ENCODE measurements around the gene IL1RL2. TPM values are rescaled to one million over a fixed set of nuclear protein-coding genes. Genes with fewer than 3 reads are reported as not detected.
A peak's percentile ranks its signal among the peaks of the same experiment; 100 is the strongest.

The IL1RL2 gene
- total RNA-seq, 4 donors from 2014 or later = 0.35 to 0.49 TPM; not detected in 2

DNA sequence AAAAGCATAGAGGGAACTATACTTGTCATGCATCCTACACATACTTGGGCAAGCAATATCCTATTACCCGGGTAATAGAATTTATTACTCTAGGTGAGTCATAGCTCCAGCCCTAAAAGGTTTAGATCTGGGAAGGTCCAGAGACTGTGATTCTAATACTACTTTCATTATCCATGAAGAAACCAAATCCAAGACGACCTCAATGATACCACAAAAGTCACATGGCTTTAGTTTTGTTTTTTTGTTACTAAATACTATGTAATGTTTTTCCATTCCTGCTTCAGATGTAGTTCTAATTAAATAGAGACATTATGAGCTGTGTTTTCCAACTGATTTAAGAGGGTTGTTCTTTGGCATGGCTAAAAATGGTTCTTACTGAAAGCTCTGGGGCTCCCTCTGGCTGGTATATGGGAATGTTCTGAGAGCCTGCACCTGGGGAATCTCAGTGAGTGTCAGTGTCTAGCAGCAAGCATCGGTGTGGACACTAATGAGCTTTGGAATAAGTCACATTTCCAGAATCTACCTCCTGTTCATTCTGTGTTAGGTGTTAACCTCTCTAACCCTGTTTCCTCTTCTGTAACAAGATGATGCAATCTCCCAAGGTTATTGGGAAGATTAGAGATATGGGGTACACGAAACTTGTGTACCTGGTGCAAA is 20.5 kb upstream of the IL1RL2 start:
- TF ChIP-seq, protein P1, sequence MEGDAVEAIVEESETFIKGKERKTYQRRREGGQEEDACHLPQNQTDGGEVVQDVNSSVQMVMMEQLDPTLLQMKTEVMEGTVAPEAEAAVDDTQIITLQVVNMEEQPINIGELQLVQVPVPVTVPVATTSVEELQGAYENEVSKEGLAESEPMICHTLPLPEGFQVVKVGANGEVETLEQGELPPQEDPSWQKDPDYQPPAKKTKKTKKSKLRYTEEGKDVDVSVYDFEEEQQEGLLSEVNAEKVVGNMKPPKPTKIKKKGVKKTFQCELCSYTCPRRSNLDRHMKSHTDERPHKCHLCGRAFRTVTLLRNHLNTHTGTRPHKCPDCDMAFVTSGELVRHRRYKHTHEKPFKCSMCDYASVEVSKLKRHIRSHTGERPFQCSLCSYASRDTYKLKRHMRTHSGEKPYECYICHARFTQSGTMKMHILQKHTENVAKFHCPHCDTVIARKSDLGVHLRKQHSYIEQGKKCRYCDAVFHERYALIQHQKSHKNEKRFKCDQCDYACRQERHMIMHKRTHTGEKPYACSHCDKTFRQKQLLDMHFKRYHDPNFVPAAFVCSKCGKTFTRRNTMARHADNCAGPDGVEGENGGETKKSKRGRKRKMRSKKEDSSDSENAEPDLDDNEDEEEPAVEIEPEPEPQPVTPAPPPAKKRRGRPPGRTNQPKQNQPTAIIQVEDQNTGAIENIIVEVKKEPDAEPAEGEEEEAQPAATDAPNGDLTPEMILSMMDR (IDR thresholded peaks at IDR 0.05 in 4 of 5, conservative IDR thresholded peaks at IDR 0.05 in 1 of 5) = peak; percentile 67 to 73 (median 72)
- no peak for TF ChIP-seq POLR2A (IDR thresholded peaks at IDR 0.05)
- intact Hi-C loops (cut with DNase I; ENCODE audit: low total_unique reads) (loop anchor here (1.0 to 2.0 kb wide), 3 partner anchors 74 to 146 kb away; no protein-coding TSS in a partner anchor), in situ Hi-C loops (cut with MboI; ENCODE audit: low sequenced_read_pairs in 4 of 4) (loop anchor here in 2 of 4 donors (5.0 kb wide), 1 partner anchor 144 kb away; no protein-coding TSS in a partner anchor)
- DNase-seq = peak in 1 of 2 donors; percentile 49
- H3K27me3 ChIP-seq = no peaks in the 10 kb centered on the region
- peak overlapping the region; percentile 4 to 47 (median 22) for H3K27ac ChIP-seq
- peaks cover 0 to 41% of the 10 kb centered on the region in 2 donors for H3K36me3 ChIP-seq
- peak; percentile 94 to 95 for ATAC-seq
- H3K4me3 ChIP-seq = no peak overlapping the region
- no peaks in the 10 kb centered on the region for H3K9me3 ChIP-seq
- peaks cover 9 to 15% of the 10 kb centered on the region in 2 donors for H3K4me1 ChIP-seq

DNA sequence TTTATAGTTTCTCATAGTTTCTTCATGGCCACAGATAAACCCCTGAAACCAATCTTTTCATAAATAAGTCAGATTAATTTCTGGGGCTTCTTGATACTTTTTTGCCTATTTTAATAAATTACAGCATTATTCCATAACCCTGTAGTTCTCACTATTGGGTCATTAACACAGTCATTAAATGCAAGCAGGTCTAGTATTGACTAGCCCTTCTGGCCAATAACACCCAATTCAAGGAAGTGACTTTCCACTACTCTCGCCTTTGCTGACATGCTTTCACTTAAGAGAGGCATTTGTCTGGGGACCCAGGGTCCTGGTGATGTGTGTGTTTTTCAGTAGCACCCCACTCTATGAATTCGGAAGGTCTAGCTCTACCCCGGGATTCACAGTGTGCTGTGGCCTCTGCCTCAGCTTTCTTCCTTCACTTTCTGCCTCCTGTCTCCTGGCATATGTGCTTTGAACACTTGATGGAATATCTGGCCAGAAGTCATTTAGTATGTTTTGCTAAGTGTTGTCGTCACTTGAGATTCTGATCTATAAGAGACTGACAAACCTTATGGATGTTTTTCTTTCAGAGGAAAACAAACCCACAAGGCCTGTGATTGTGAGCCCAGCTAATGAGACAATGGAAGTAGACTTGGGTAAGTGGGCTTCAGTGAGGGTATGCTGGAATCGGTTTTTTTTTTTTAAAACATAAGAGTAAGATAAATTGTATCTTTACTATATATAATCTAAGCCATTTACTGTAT is 18.6 kb upstream of the IL1RL2 start:
- Histone ChIP-seq H3K9me3 (no peaks in the 10 kb centered on the region), H3K4me3 (no peak overlapping the region), H3K4me1 (peaks cover 9 to 15% of the 10 kb centered on the region in 2 donors), H3K27ac (no peak overlapping the region), H3K36me3 (peaks cover 0 to 60% of the 10 kb centered on the region in 2 donors), H3K27me3 (no peaks in the 10 kb centered on the region)
- DNase-seq = no peak
- no peak for ATAC-seq
- TF ChIP-seq, protein P1 (IDR thresholded peaks at IDR 0.05 in 4 of 5, conservative IDR thresholded peaks at IDR 0.05 in 1 of 5) = no peak
- no peak for TF ChIP-seq POLR2A (IDR thresholded peaks at IDR 0.05)
- in situ Hi-C loops (cut with MboI; ENCODE audit: low sequenced_read_pairs in 4 of 4) = loop anchor here in 2 of 4 donors (5.0 kb wide), 1 partner anchor 146 kb away; no protein-coding TSS in a partner anchor
- intact Hi-C loops (cut with DNase I; ENCODE audit: low total_unique reads) = no loop called here

DNA sequence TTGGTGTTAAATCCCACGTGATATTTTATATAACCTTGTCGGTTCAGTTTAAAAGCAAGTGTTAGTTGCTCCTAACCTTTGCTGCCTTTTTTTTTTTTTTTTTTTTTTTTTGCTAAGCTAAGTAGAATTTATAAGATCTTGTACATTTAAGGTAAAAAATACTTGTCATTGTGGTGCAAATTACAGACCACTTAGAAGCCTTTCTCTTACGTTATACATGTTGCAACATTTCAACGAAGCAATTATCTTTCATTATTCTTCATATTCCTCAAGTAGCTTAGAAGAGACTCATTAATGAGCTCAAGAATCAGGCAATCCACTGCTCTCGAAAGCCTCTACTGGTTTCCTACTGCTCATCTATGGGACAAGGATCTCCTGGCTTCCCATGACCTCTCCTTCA is 14.9 kb upstream of the IL1RL2 start:
- DNase-seq (no peak), ATAC-seq (no peak)
- Histone ChIP-seq H3K9me3 (no peaks in the 10 kb centered on the region), H3K4me3 (no peak overlapping the region), H3K36me3 (peaks cover 0 to 83% of the 10 kb centered on the region in 2 donors), H3K27me3 (no peaks in the 10 kb centered on the region), H3K4me1 (no peaks in the 10 kb centered on the region), H3K27ac (no peak overlapping the region)
- in situ Hi-C loops (cut with MboI; ENCODE audit: low sequenced_read_pairs in 4 of 4) (no loop called here), intact Hi-C loops (cut with DNase I; ENCODE audit: low total_unique reads) (no loop called here)
- TF ChIP-seq, protein P1 (IDR thresholded peaks at IDR 0.05 in 4 of 5, conservative IDR thresholded peaks at IDR 0.05 in 1 of 5) = no peak
- TF ChIP-seq POLR2A (IDR thresholded peaks at IDR 0.05) = no peak

DNA sequence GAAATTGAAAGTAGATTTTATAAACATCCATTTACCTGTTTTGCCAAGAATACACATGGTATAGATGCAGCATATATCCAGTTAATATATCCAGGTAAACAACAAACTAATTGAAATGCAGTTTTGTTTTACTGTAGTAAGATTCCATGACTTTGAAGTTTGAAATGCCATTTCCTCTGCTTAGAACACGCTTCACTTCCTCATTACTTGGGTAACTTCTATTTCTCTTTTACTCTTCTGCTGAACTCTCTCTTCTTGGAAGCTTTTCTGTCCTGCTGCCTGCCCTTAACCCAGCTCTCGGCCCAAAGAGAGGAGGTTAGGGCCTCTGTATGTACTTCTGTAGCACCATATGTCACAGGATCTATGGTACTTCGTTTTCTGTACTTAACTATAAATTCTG is 14.1 kb upstream of the IL1RL2 start:
- Histone ChIP-seq H3K27me3 (no peaks in the 10 kb centered on the region), H3K4me3 (no peak overlapping the region), H3K4me1 (no peaks in the 10 kb centered on the region), H3K27ac (no peak overlapping the region), H3K36me3 (peaks cover 0 to 91% of the 10 kb centered on the region in 2 donors), H3K9me3 (no peaks in the 10 kb centered on the region)
- DNase-seq (no peak), ATAC-seq (no peak)
- intact Hi-C loops (cut with DNase I; ENCODE audit: low total_unique reads) (no loop called here), in situ Hi-C loops (cut with MboI; ENCODE audit: low sequenced_read_pairs in 4 of 4) (no loop called here)
- TF ChIP-seq, protein P1 (IDR thresholded peaks at IDR 0.05 in 4 of 5, conservative IDR thresholded peaks at IDR 0.05 in 1 of 5) = no peak
- TF ChIP-seq POLR2A (IDR thresholded peaks at IDR 0.05) = no peak

All from gastrocnemius medialis (tissue), 4 donors.